ENCODE results near the gene OPN1MW3.
"Not testable (repeated sequence)": the region's sequence is repeated elsewhere in the genome, so short reads cannot be mapped to it uniquely, and the experiment has no call there.

DNA sequence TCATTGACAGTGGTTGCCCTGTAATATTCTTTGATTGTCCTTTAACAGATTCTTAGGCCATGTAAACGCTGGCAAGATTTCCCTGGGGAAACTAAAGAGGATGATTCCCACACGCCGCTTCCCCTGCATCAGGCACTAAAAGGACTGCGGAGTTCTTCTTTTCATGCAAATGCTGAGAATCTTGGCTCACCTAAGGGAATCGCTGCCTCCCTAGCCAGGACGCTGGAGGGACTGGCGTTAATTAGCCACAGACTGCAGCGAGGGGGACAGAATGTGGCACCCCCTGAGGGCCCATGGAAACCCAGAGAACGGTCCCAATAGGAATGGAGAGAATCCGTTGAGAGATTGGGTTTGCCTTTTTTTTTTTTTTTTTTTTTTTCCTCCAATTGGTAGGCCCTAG lies 45.9 kb upstream of the OPN1MW3 start:
- TF ChIP-seq, protein P1, sequence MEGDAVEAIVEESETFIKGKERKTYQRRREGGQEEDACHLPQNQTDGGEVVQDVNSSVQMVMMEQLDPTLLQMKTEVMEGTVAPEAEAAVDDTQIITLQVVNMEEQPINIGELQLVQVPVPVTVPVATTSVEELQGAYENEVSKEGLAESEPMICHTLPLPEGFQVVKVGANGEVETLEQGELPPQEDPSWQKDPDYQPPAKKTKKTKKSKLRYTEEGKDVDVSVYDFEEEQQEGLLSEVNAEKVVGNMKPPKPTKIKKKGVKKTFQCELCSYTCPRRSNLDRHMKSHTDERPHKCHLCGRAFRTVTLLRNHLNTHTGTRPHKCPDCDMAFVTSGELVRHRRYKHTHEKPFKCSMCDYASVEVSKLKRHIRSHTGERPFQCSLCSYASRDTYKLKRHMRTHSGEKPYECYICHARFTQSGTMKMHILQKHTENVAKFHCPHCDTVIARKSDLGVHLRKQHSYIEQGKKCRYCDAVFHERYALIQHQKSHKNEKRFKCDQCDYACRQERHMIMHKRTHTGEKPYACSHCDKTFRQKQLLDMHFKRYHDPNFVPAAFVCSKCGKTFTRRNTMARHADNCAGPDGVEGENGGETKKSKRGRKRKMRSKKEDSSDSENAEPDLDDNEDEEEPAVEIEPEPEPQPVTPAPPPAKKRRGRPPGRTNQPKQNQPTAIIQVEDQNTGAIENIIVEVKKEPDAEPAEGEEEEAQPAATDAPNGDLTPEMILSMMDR (IDR thresholded peaks at IDR 0.05; ENCODE audit: borderline replicate concordance, extremely low read depth, low read length, poor library complexity, severe bottlenecking) = not testable (repeated sequence)
- not testable (repeated sequence) for TF ChIP-seq EZH2 (IDR thresholded peaks at IDR 0.05; ENCODE audit: borderline replicate concordance, low read depth, low read length, severe bottlenecking)

All from DND-41 (cell line).